Measurements from ENCODE around the gene TRIO.

The TRIO gene

GRCh38 chr5:14251733-14252132 is 108.6 kb downstream of the TRIO start:
- no peak for DNase-seq

DNA sequence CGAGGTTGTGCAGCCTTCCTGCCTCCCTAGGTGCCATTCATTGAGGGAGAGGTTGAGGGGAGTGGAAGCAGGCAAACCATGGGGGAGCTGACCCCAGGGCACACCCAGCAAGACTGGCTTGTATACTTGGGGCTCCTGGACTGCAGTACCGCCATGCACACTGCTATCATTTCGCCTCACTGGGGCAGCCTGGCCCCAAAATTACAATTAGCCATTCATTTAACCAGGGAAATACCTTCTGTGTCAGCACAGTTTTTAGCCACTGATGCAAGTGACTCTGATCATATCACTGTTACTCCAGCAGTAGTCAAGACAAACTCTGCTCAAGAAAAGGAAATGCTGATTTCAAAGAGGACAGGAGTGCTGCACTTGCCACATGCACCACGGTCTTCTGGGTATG is 109.7 kb downstream of the TRIO start:
- DNase-seq, result no peak

- DNase-seq, result no peak
Observed at GRCh38 chr5:14254686-14255085, 111.5 kb downstream of the TRIO start.

GRCh38 chr5:14256026-14256690 is 113.0 kb downstream of the TRIO start:
- DNase-seq, result no peak

GRCh38 chr5:14256756-14257393 is 113.7 kb downstream of the TRIO start:
- no peak for DNase-seq

DNA sequence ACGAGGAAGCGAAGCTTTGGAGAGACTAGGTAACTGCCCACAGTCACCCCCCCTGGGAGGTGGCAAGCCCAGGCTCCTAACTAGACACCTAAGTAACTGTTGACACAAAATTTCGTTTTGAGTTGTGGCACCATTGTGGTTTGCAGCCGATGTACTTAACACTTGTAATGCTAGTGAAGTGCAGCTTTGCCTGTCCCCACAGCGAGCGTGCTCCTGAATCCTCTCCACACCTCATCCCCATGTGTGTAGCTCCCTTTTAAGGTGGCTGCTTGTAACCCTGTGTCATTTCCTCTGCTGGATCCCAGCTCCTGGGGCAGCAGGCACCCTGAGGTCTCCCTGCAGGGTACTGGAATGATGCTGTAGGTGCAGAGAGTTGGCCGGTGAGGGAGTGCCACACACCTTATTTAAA is 114.9 kb downstream of the TRIO start:
- DNase-seq, result no peak

GRCh38 chr5:14258840-14259239 is 115.7 kb downstream of the TRIO start:
- DNase-seq, result no peak

GRCh38 chr5:14260637-14261036 is 117.5 kb downstream of the TRIO start:
- no peak for DNase-seq

DNA sequence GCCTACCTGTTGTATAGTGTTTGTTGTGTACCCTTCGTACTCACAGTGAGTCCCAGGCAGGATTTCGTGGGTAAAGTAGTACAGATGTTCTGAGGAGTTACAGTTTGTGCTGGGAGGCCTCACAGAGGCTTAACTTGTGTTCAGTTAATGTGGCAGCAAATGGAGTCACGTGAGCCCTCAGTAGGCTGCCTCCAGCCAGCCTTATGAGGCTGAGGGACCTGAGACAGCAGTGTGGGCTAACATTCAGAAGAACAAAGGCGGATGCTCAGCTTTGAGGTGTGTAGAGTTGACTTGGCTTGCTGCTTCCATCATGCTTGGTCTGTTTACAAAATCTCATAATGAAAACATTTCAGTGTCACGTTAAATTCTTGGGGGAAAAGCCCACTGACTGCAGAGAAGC is 118.1 kb downstream of the TRIO start:
- no peak for DNase-seq

DNA sequence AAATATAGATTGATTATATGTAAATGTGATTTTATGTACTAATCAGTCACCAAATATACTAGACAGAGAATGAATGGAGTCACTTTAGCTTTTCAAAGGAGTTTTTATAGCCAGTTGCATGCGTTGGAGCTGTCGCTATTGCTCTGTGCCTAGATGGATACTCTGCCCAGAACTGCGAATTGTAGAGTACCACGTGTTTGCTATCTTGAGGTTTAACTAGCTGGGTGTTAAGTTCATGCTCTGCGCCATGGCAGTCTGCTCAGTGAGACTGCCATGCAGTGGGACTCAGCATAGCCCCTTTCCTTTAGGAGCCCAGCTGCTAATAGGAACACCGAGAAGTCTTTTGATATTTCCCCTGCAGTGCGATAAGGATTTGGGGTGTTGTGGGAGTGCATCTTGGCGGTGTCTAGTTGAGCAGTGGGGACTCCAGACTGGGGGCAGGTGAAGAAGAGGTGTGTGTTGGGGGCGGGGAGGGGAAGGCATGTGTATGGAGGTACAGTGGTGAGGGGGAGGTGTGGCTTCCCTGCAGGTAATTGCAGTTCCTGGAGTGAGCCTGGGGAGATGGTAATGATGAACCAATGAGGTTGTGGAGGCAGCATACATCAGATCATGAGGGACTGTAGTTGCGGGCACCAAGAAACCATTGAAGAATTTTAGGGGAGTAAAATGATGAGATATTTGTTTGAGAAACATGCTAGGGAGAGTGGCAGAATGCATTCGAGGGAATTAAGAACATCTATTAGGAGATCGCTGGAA is 118.9 kb downstream of the TRIO start:
- no peak for DNase-seq

DNA sequence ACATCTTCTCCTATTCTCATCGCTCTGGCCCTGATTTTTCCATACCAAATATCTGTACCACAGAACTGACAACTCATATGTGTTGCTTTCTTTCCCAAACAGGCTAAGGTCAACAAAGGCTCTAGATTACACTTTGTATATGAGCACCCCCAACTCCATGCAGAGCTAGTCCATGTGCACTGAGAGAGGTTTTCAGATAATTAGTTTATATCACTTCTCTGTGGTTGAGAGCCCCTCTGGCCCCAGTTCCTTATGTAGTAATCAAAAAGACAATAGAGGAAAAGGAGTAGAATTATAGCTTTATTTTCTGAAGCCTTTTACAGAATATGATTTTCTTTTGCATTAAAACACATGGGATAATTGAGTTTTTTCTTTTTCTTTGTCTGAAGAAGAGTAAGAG is 120.0 kb downstream of the TRIO start:
- DNase-seq, result no peak

DNA sequence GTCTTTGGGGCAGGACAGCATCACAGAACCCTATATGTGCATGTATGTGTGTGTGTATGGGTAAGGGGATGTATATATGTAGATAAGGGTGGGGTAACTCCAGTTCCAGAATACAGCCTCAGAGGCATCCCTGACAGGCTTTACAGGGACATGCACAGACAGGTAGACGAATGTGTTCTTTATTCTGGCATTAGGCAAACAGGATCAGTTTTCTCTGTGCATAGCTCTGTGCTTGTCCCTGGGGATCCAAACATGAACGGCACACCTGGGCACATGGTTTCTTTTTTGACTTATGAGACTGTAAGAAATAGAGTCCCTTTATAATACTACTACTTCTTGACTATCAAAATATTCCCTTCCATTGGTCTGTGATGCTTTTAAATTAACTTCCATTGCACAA is 120.6 kb downstream of the TRIO start:
- no peak for DNase-seq

GRCh38 chr5:14264605-14265316 is 121.6 kb downstream of the TRIO start:
- peak; percentile 70 to 80 for DNase-seq

GRCh38 chr5:14265570-14265969 is 122.4 kb downstream of the TRIO start:
- DNase-seq, result no peak

- DNase-seq, result no peak
Observed at GRCh38 chr5:14266171-14266570, 123.0 kb downstream of the TRIO start.

- no peak for DNase-seq
Observed at GRCh38 chr5:14266686-14267085, 123.5 kb downstream of the TRIO start.

GRCh38 chr5:14267166-14267838 is 124.2 kb downstream of the TRIO start:
- no peak for DNase-seq

GRCh38 chr5:14267991-14268708 is 125.0 kb downstream of the TRIO start:
- no peak for DNase-seq

DNA sequence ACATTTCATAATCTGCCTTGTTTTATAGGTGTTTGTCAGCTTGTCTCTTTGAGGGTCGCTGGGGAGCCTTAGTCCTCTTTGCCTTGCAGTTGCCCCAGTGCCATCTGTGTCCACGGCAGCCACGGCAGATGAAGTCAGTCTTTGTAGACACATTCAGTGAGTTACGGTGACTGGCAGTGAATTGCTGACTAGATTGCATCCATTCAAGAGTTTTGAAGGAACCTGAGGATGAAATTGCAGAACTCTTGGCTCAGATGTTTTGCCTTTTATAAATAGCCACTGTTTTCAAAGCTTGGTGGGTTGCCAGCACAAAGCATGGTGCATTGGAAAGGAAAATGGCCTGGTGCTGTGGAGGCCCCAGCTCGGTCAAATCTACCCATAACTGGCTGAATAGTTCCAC is 125.6 kb downstream of the TRIO start:
- no peak for DNase-seq

- DNase-seq, result no peak
Observed at GRCh38 chr5:14269395-14269794, 126.3 kb downstream of the TRIO start.

- DNase-seq, result peak; percentile 25 to 84
Observed at GRCh38 chr5:14270209-14270702, 127.1 kb downstream of the TRIO start.
